Spleen (tissue), 11 donors: ENCODE measurements around the gene MYH14. TPM values are rescaled to one million over a fixed set of nuclear protein-coding genes. Genes with fewer than 3 reads are reported as not detected.

Experiments used
- DNase-seq: peaks from one replicate; pipeline ENCODE4 v3.0.0-alpha.2; 2020
- H3K27ac ChIP-seq, 8 donors: fragments of 200-600 bp; sonication (generic) in 7 of 8; 1 replicate in 4 of 8; 2 replicates in 4 of 8; pipeline versions ENCODE4 v1.5.0 to v1.8.0; 2016 to 2021; ENCODE audit warnings: inconsistent platforms in 4 of 8, mild to moderate bottlenecking in 4 of 8, moderate library complexity in 1 of 8
- H3K27me3 ChIP-seq, 7 donors: fragments of 200-600 bp; sonication (generic) in 6 of 7; replicated peaks in 1 of 7; 1 replicate in 4 of 7; 2 replicates in 3 of 7; pipeline versions ENCODE4 v1.5.0 to v1.8.0; 2016 to 2021; ENCODE audit warnings: inconsistent platforms in 3 of 7, mild to moderate bottlenecking in 1 of 7
- H3K36me3 ChIP-seq, 6 donors: fragments of 200-600 bp; sonication (generic) in 5 of 6; 1 replicate in 4 of 6; 2 replicates in 2 of 6; pipeline versions ENCODE4 v1.5.0 to v1.8.0; 2016 to 2021; ENCODE audit warnings: inconsistent platforms in 2 of 6
- H3K4me1 ChIP-seq, 6 donors: fragments of 200-600 bp; sonication (generic) in 5 of 6; 1 replicate in 3 of 6; 2 replicates in 3 of 6; pipeline versions ENCODE4 v1.5.0 to v1.8.0; 2016 to 2021; ENCODE audit warnings: inconsistent platforms in 3 of 6
- H3K4me3 ChIP-seq, 8 donors: fragments of 200-600 bp; sonication (generic) in 7 of 8; 1 replicate in 4 of 8; 2 replicates in 4 of 8; pipeline versions ENCODE4 v1.5.0 to v1.8.0; 2016 to 2021; ENCODE audit warnings: inconsistent platforms in 4 of 8, mild to moderate bottlenecking in 4 of 8, moderate library complexity in 2 of 8
- H3K9me3 ChIP-seq, 8 donors: fragments of 200-600 bp; sonication (generic) in 7 of 8; 1 replicate in 4 of 8; 2 replicates in 4 of 8; pipeline versions ENCODE4 v1.5.0 to v1.8.0; 2016 to 2021; ENCODE audit warnings: inconsistent platforms in 4 of 8
- CTCF ChIP-seq, 11 experiments: fragments of 200-600 bp in 7 of 11; fragments of 450-650 bp in 4 of 11; sonication (generic) in 4 of 11; IDR thresholded peaks in 8 of 11; conservative IDR thresholded peaks in 3 of 11; 1 replicate in 7 of 11; 2 replicates in 4 of 11; pipeline versions ENCODE4 v1.4.0 to v1.8.0; 2016 to 2021; ENCODE audit warnings: antibody characterized with exemption in 11 of 11, inconsistent platforms in 4 of 11, mild to moderate bottlenecking in 1 of 11
- POLR2A ChIP-seq, 3 donors: fragments of 450-650 bp; IDR thresholded peaks; one replicate each; pipeline ENCODE4 v1.5.1; 2017; ENCODE audit warnings: antibody characterized with exemption in 3 of 3, mild to moderate bottlenecking in 1 of 3
- POLR2AphosphoS5 ChIP-seq, 3 donors: sonication (generic); formaldehyde crosslinking; IDR thresholded peaks; one replicate each; pipeline ENCODE4 v1.5.1; 2017; ENCODE audit warnings: antibody characterized with exemption in 3 of 3
- WGBS, 5 donors: extraction: QIAGEN DNeasy Blood & Tissue Kit in 3 of 5; methylation state at CpG; one replicate each; pipeline versions ENCODE4 v1.1.5 to v1.1.7; 2013 to 2018; 5-methylcytosine and 5-hydroxymethylcytosine counted together
- intact Hi-C: fragments of 100-400 bp; cut with DNase I; formaldehyde crosslinking; loops from one replicate; pipeline ENCODE4 v1.15.0; 2023; ENCODE audit warnings: low total_unique reads
- polyA plus RNA-seq, 3 donors: library from polyadenylated mRNA; stranded (reverse); fragments of 200-250 nt; gene quantifications; one replicate each; pipeline ENCODE4 v1.2.1, GENCODE V29; 2013
- total RNA-seq, 7 donors: library from RNA; depleted of rRNA in 3 of 7; stranded (reverse); fragments of >200 nt in 3 of 7; fragmentation: NEBNext Ultra II Directional in 4 of 7; extraction: Animal tissue kit (Norgen Biotek cat#: 25700) in 4 of 7; gene quantifications; one replicate each; pipeline versions ENCODE4 v1.1.0 to v1.2.1, GENCODE V29; 2016 to 2021
- donor health status: healthy with polysubstance abuse.
- donor health status: DM: no; HTN: no; CAD: no; lungs with moderate emphysema.
- donor health status: DM: no; HTN: no; CAD: no.
- donor health status: Bipolar disorder and iron deficiency.
- donor health status: healthy.
- donor health status: DM: no; HTN: no; CAD: no.
- donor health status: DM: yes; HTN: yes; CAD: no.

MYH14 gene
- total and polyA plus RNA-seq, 10 donors, result 0.04 to 1.5 (median 0.28) TPM; not detected in 1

DNA sequence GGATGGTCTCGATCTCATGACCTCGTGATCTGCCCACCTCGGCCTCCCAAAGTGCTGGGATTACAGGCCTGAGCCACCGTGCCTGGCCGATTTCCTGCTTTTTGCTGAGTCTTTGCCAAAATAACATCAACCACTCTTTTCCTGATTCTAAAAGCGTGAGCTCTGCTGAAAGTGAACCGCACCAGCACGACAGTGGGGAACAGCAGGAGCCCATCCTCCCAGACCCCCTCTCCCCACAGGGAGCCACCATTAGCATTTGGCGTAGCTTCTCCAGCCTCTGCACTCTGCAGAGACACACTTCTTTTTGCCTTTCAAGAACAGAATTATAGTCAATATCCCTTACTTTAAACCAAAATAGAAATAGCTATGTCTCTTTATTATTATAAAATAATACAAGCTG is 41.3 kb downstream of the MYH14 start:
- DNase-seq, result no peak
- H3K36me3 ChIP-seq, result no peaks in the 10 kb centered on the region
- peaks cover 0 to 6% (median 0%) of the 10 kb centered on the region in 8 donors for H3K9me3 ChIP-seq
- no peak overlapping the region for H3K4me3 ChIP-seq
- no peak overlapping the region for H3K27ac ChIP-seq
- intact Hi-C loops, result no loop called here
- TF ChIP-seq POLR2A (IDR thresholded peaks at IDR 0.05) (no peak), POLR2AphosphoS5 (IDR thresholded peaks at IDR 0.05) (no peak), CTCF (IDR thresholded peaks at IDR 0.05 in 8 of 11, conservative IDR thresholded peaks at IDR 0.05 in 3 of 11) (no peak)
- no peaks in the 10 kb centered on the region for H3K4me1 ChIP-seq
- peaks cover 0 to 49% (median 0%) of the 10 kb centered on the region in 7 donors for H3K27me3 ChIP-seq
- 43 to 60% (median 50%) methylated on average over 9 of the region's 9 CpGs for WGBS, 5 donors

- Histone ChIP-seq H3K4me3 (no peak overlapping the region), H3K27ac (no peak overlapping the region), H3K27me3 (peaks cover 0 to 51% (median 0%) of the 10 kb centered on the region in 7 donors), H3K4me1 (no peaks in the 10 kb centered on the region), H3K9me3 (peaks cover 0 to 17% (median 14%) of the 10 kb centered on the region in 8 donors), H3K36me3 (no peaks in the 10 kb centered on the region)
- TF ChIP-seq POLR2AphosphoS5 (IDR thresholded peaks at IDR 0.05) (no peak), CTCF (IDR thresholded peaks at IDR 0.05 in 8 of 11, conservative IDR thresholded peaks at IDR 0.05 in 3 of 11) (no peak), POLR2A (IDR thresholded peaks at IDR 0.05) (no peak)
- no peak for DNase-seq
- WGBS, 5 donors, result 86 to 94% (median 90%) methylated on average over 9 to 10 of the region's 10 CpGs
- intact Hi-C loops, result no loop called here
These were observed 45.0 kb downstream of the MYH14 start for GRCh38 chr19:50248413-50248812.

GRCh38 chr19:50248826-50249225 is 45.4 kb downstream of the MYH14 start:
- Histone ChIP-seq H3K4me1 (no peaks in the 10 kb centered on the region), H3K9me3 (peaks cover 0 to 21% (median 18%) of the 10 kb centered on the region in 8 donors), H3K36me3 (no peaks in the 10 kb centered on the region), H3K27me3 (peaks cover 0 to 51% (median 0%) of the 10 kb centered on the region in 7 donors), H3K27ac (no peak overlapping the region), H3K4me3 (no peak overlapping the region)
- 86 to 92% (median 87%) methylated on average over 19 of the region's 19 CpGs for WGBS, 5 donors
- intact Hi-C loops, result no loop called here
- TF ChIP-seq POLR2A (IDR thresholded peaks at IDR 0.05) (no peak), POLR2AphosphoS5 (IDR thresholded peaks at IDR 0.05) (no peak), CTCF (IDR thresholded peaks at IDR 0.05 in 8 of 11, conservative IDR thresholded peaks at IDR 0.05 in 3 of 11) (no peak)
- no peak for DNase-seq

DNA sequence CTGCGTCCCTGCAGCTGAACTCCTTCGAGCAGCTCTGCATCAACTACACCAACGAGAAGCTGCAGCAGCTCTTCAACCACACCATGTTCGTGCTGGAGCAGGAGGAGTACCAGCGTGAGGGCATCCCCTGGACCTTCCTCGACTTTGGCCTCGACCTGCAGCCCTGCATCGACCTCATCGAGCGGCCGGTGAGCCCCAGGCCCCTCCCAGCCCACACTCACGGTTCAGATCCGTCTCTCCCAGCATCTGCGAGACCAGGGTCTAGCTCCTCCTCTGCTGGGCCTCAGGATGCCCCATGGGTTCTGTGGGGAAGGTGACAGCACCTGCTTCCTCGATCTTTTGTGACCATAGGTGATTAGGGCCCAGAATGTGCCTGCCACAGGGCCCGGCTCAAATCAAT is 46.2 kb downstream of the MYH14 start:
- WGBS, 5 donors, result 62 to 77% (median 66%) methylated on average over 15 to 16 of the region's 16 CpGs
- intact Hi-C loops, result no loop called here
- no peak for DNase-seq
- Histone ChIP-seq H3K36me3 (no peaks in the 10 kb centered on the region), H3K4me1 (no peaks in the 10 kb centered on the region), H3K27ac (no peak overlapping the region), H3K4me3 (no peak overlapping the region), H3K9me3 (peaks cover 0 to 29% (median 26%) of the 10 kb centered on the region in 8 donors), H3K27me3 (peaks cover 0 to 55% (median 0%) of the 10 kb centered on the region in 7 donors)
- TF ChIP-seq POLR2AphosphoS5 (IDR thresholded peaks at IDR 0.05) (no peak), POLR2A (IDR thresholded peaks at IDR 0.05) (no peak), CTCF (IDR thresholded peaks at IDR 0.05 in 8 of 11, conservative IDR thresholded peaks at IDR 0.05 in 3 of 11) (no peak)
